GM12878 (cell line): Measurements from ENCODE around the gene TRABD2B. TPM values are rescaled to one million over a fixed set of nuclear protein-coding genes. Genes with fewer than 3 reads are reported as not detected.

Experiments
- ATAC-seq: fragments of 200-7000 bp; cut with Tn5 transposase; 3 replicates; pipeline ENCODE4 v1.9.1; 2020; ENCODE audit warnings: mild to moderate bottlenecking, moderate library complexity
- BruUV-seq: library from RNA; stranded (reverse); fragments of 400-500 nt; replicated peaks from 2 replicates; lab custom pipeline; 2021; lab: Mats Ljungman, UMichigan
- CTCF ChIA-PET: fragments of 300-600 bp; sonication (Branson Sonifier 250); formaldehyde crosslinking; extraction: SDS; loops from one replicate; lab custom pipeline; 2021; ENCODE audit warnings: inconsistent platforms; lab: Yijun Ruan, JAX
- POLR2A ChIA-PET: fragments of 350-600 bp; formaldehyde crosslinking; extraction: SDS; loops from one replicate; lab custom pipeline; 2021; ENCODE audit warnings: inconsistent platforms; lab: Charles Lee
- RAD21 ChIA-PET: fragments of 300-600 bp; sonication (Branson Sonifier 250); formaldehyde crosslinking; loops from one replicate; lab custom pipeline; 2023; ENCODE audit warnings: antibody characterized with exemption; ENCODE audit not compliant: unreplicated experiment; lab: Charles Lee
- SMC1A ChIA-PET: fragments of 300-600 bp; sonication (Branson Sonifier 250); formaldehyde crosslinking; loops from one replicate; lab custom pipeline; 2023; ENCODE audit not compliant: unreplicated experiment, uncharacterized antibody; lab: Charles Lee
- DNase-seq: peaks from one replicate; pipeline ENCODE4 v3.0.0-alpha.2; 2011; ENCODE audit warnings: low read depth, low spot score
- FAIRE-seq: peaks from 3 replicates; lab custom pipeline; 2011; peaks lifted over from hg19 to GRCh38; lab: Jason Lieb, UNC
- H2AFZ ChIP-seq: 2 replicates; pipeline ENCODE4 v1.6.0; 2011; ENCODE audit warnings: low read depth, low read length, control low read depth; ENCODE audit not compliant: control insufficient read depth
- H3K27ac ChIP-seq: 2 replicates; pipeline ENCODE4 v1.5.1; 2011; ENCODE audit warnings: control low read depth; ENCODE audit not compliant: control insufficient read depth, insufficient read depth
- H3K27me3 ChIP-seq, 2 experiments: replicated peaks in 1 of 2; 2 replicates each; pipeline versions ENCODE4 v1.6.0 to v1.6.1; 2011; ENCODE audit warnings: low read length in 1 of 2; ENCODE audit not compliant: control insufficient read depth in 2 of 2, insufficient read depth in 2 of 2
- H3K36me3 ChIP-seq, 2 experiments: 2 replicates each; pipeline ENCODE4 v1.5.1; 2011; ENCODE audit warnings: low read length in 1 of 2; ENCODE audit not compliant: control insufficient read depth in 2 of 2, insufficient read depth in 2 of 2
- H3K4me1 ChIP-seq: 2 replicates; pipeline ENCODE4 v1.6.1; 2011; ENCODE audit warnings: mild to moderate bottlenecking, low read length, moderate library complexity, mixed read lengths; ENCODE audit not compliant: control insufficient read depth, insufficient read depth
- H3K4me2 ChIP-seq: 2 replicates; pipeline ENCODE4 v1.6.0; 2011; ENCODE audit warnings: control low read depth; ENCODE audit not compliant: control insufficient read depth, insufficient read depth
- H3K4me3 ChIP-seq: fragments of 200-600 bp; sonication (generic); 2 replicates; pipeline ENCODE4 v1.5.1; 2016
- H3K79me2 ChIP-seq: 2 replicates; pipeline ENCODE4 v1.6.0; 2011; ENCODE audit warnings: low read length; ENCODE audit not compliant: control insufficient read depth, insufficient read depth
- H3K9ac ChIP-seq: 2 replicates; pipeline ENCODE4 v1.8.0; 2011; ENCODE audit warnings: low read length, control low read depth, mixed read lengths; ENCODE audit not compliant: control insufficient read depth, insufficient read depth
- H3K9me3 ChIP-seq: replicated peaks from 3 replicates; pipeline ENCODE4 v1.5.1; 2011; ENCODE audit warnings: mild to moderate bottlenecking, low read length; ENCODE audit not compliant: control insufficient read depth, insufficient read depth
- H4K20me1 ChIP-seq: 2 replicates; pipeline ENCODE4 v1.6.0; 2011; ENCODE audit not compliant: control insufficient read depth, insufficient read depth
- ATF7 ChIP-seq: fragments of 450-650 bp; IDR thresholded peaks from 2 replicates; pipeline ENCODE4 v1.6.1; 2016; ENCODE audit warnings: low read depth, mild to moderate bottlenecking
- PKNOX1 ChIP-seq: fragments of 450-650 bp; IDR thresholded peaks from 2 replicates; pipeline ENCODE4 v1.6.1; 2016; ENCODE audit warnings: mild to moderate bottlenecking
- RB1 ChIP-seq: fragments of 450-650 bp; formaldehyde crosslinking; IDR thresholded peaks from 2 replicates; pipeline ENCODE4 v1.6.1; 2017; ENCODE audit warnings: mild to moderate bottlenecking, borderline replicate concordance
- SMAD5 ChIP-seq: IDR thresholded peaks from 2 replicates; pipeline ENCODE4 v1.6.1; 2016; ENCODE audit warnings: antibody characterized with exemption, low read depth
- SP1 ChIP-seq: IDR thresholded peaks from one replicate; pipeline ENCODE4 v1.6.1; 2011; ENCODE audit warnings: low read depth, low read length
- WGBS: methylation state at CpG from one replicate; pipeline ENCODE4 v1.1.6; 2016; ENCODE audit warnings: low lambda C conversion rate; ENCODE audit not compliant: insufficient replicate concordance, insufficient coverage; ENCODE audit errors: missing lambda C conversion rate; 5-methylcytosine and 5-hydroxymethylcytosine counted together
- in situ Hi-C: fragments of 300-500 bp; cut with MboI; formaldehyde crosslinking; loops from 9 replicates; pipeline ENCODE4 v1.14.3; 2018; ENCODE audit warnings: mixed read lengths
- intact Hi-C: fragments of 100-400 bp; cut with micrococcal nuclease; formaldehyde crosslinking; loops from one replicate; pipeline ENCODE4 v1.14.2; 2022; ENCODE audit not compliant: unreplicated experiment
- polyA plus RNA-seq, 11 experiments: library from polyadenylated mRNA; depleted of rRNA in 4 of 11; unstranded in 6 of 11; stranded (reverse) in 5 of 11; fragments of >200 nt; fragmentation: Nextera tagmentation in 4 of 11; fragmentation: Illumina TruSeq in 1 of 11; extraction: Ambion mirVana in 4 of 11; extraction: Trizol in 1 of 11; gene quantifications; 1 replicate in 1 of 11; 2 replicates in 10 of 11; pipeline versions ENCODE4 v1.2.1 to v1.2.3, GENCODE V29; 2011 to 2016; ENCODE audit warnings: inconsistent platforms in 2 of 11, missing spikeins in 2 of 11, low read depth in 1 of 11
- total RNA-seq, 4 experiments: library from RNA; depleted of rRNA in 3 of 4; stranded (reverse); fragments of >200 nt in 3 of 4; fragmentation: Illumina TruSeq in 1 of 4; extraction: Trizol in 1 of 4; gene quantifications; 2 replicates each; pipeline versions ENCODE4 v1.2.1 to v1.2.3, GENCODE V29; 2013 to 2021

The TRABD2B gene
- total and polyA plus RNA-seq, 10 of the 15 experiments (the other 5 are each of a cell fraction or from before 2014, with no cell fraction given) = not detected

GRCh38 chr1:47785561-47786271 lies 211.5 kb downstream of the TRABD2B start (continued):
- TF ChIP-seq PKNOX1 = no peak
- TF ChIP-seq RB1 = no peak
- no peak for TF ChIP-seq SMAD5

- no peaks in the 10 kb centered on the region for H3K4me1 ChIP-seq
- WGBS = 23% methylated on average over 4 of the region's 4 CpGs
- CTCF ChIA-PET = interaction anchor here (0.7 kb wide), 1 partner anchor 1297 kb away, joined by 3 read pairs; no protein-coding TSS in a partner anchor
- H4K20me1 ChIP-seq = no peaks in the 10 kb centered on the region
- no peak overlapping the region for H3K4me2 ChIP-seq
- no peaks in the 10 kb centered on the region for H3K9me3 ChIP-seq
- H3K27ac ChIP-seq = no peak overlapping the region
- TF ChIP-seq SP1 = no peak
- TF ChIP-seq ATF7 = no peak
- H3K4me3 ChIP-seq = no peak overlapping the region
- RAD21 ChIA-PET = no interaction called here
- intact Hi-C loops = no loop called here
- ATAC-seq = no peak
- no peaks in the 10 kb centered on the region for H3K36me3 ChIP-seq
- no peak for FAIRE-seq
- H3K9ac ChIP-seq = no peak overlapping the region
- H3K27me3 ChIP-seq = peaks cover 0 to 1% of the 10 kb centered on the region in 2 experiments; a peak in 3 of 4 replicates
- SMC1A ChIA-PET = no interaction called here
- no peak for DNase-seq
- POLR2A ChIA-PET = no interaction called here
- H3K79me2 ChIP-seq = no peaks in the 10 kb centered on the region
- H2AFZ ChIP-seq = no peak overlapping the region
- no TSS peak for BruUV-seq
- in situ Hi-C loops = no loop called here
These were observed 212.1 kb downstream of the TRABD2B start for GRCh38 chr1:47785118-47785517.
